ENCODE measurements around the gene LRRC3.
"Not testable (repeated sequence)": the region's sequence is repeated elsewhere in the genome, so short reads cannot be mapped to it uniquely, and the experiment has no call there.

Gene LRRC3

DNA sequence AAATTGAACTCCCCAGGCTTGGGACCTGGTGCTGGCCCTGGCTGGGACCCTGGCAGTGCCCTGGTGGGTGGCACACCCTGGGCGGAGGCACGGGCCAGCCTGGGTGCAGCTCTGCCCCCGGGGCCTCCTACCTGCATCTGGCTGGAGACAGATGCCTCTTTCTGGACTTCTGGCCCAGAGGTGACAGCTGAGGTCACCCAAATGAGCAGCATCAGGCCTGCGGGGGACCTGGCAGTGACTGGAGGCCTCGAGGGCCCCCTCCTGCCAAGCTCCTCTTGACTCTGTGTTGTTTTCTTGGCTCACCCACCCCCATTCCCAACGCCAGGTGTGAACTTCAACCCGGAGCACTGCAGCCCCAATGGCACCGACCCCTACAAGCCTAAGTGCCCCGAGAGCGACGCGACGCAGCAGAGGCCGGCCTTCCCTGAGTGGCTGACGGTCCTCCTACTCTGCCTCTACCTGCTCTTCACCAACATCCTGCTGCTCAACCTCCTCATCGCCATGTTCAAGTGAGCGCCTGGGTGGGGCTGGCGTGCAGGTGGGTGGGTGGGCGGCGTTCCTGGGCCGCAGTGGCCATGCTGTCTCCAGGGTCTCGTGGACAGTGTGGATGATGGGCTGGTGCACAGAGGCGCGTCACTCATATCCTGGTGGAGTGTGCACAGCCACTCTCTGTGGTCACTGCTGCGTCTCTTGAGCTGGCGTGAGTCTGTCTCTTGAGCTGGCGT is 41.6 kb upstream of the LRRC3 start:
- Mint-ChIP-seq H3K27me3 (ENCODE audit: low read depth, poor library complexity) (peaks cover 13% of the 10 kb centered on the region), H3K4me3 (no peak overlapping the region), H3K27ac (peak overlapping the region; percentile 32), H3K4me1 (no peaks in the 10 kb centered on the region), H3K9me3 (peaks cover 6% of the 10 kb centered on the region), H3K36me3 (ENCODE audit: low read depth) (no peaks in the 10 kb centered on the region)
- no peak for TF ChIP-seq CTCF (IDR thresholded peaks at IDR 0.05)
- DNase-seq, result no peak

GRCh38 chr21:44414291-44415072 is 40.8 kb upstream of the LRRC3 start:
- no peak for TF ChIP-seq CTCF (IDR thresholded peaks at IDR 0.05)

GRCh38 chr21:44415073-44416025 is 40.0 kb upstream of the LRRC3 start:
- Mint-ChIP-seq H3K4me3 (no peak overlapping the region), H3K27ac (no peak overlapping the region), H3K4me1 (no peaks in the 10 kb centered on the region), H3K9me3 (peaks cover 16% of the 10 kb centered on the region), H3K27me3 (ENCODE audit: low read depth, poor library complexity) (peaks cover 13% of the 10 kb centered on the region), H3K36me3 (ENCODE audit: low read depth) (no peaks in the 10 kb centered on the region)
- no peak for TF ChIP-seq CTCF (IDR thresholded peaks at IDR 0.05)
- no peak for DNase-seq

More at GRCh38 chr21:44414291-44415072, 40.8 kb upstream of the LRRC3 start:
- Mint-ChIP-seq H3K36me3 (ENCODE audit: low read depth) (no peaks in the 10 kb centered on the region), H3K4me1 (no peaks in the 10 kb centered on the region), H3K4me3 (no peak overlapping the region), H3K27me3 (ENCODE audit: low read depth, poor library complexity) (peaks cover 13% of the 10 kb centered on the region), H3K27ac (peak overlapping the region; percentile 32), H3K9me3 (peaks cover 8% of the 10 kb centered on the region)
- DNase-seq, result no peak

- no peaks in the 10 kb centered on the region for H3K36me3 Mint-ChIP-seq (ENCODE audit: low read depth)
- no peak for TF ChIP-seq CTCF (IDR thresholded peaks at IDR 0.05)
- peaks cover 16% of the 10 kb centered on the region for H3K9me3 Mint-ChIP-seq
- H3K4me1 Mint-ChIP-seq, result no peaks in the 10 kb centered on the region
- H3K27ac Mint-ChIP-seq, result no peak overlapping the region
- no peak for DNase-seq
- no peak overlapping the region for H3K4me3 Mint-ChIP-seq
- H3K27me3 Mint-ChIP-seq (ENCODE audit: low read depth, poor library complexity), result peaks cover 13% of the 10 kb centered on the region
These were observed 39.1 kb upstream of the LRRC3 start for GRCh38 chr21:44416193-44416592.

DNA sequence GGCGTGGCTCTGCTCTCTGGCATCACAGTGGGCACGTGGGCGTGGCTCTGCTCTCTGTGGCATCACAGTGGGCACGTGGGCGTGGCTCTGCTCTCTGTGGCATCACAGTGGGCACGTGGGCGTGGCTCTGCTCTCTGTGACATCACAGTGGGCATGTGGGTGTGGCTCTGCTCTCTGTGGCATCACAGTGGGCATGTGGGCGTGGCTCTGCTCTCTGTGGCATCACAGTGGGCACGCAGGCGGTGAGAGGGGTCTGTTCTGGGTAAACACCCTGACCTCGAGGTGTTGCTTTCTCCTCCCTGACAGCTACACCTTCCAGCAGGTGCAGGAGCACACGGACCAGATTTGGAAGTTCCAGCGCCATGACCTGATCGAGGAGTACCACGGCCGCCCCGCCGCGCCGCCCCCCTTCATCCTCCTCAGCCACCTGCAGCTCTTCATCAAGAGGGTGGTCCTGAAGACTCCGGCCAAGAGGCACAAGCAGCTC is 37.6 kb upstream of the LRRC3 start:
- not testable (repeated sequence) for DNase-seq; H3K36me3 Mint-ChIP-seq (ENCODE audit: low read depth); H3K4me3 Mint-ChIP-seq; H3K27ac Mint-ChIP-seq; H3K27me3 Mint-ChIP-seq (ENCODE audit: low read depth, poor library complexity)
- peaks cover 16% of the 10 kb centered on the region for H3K9me3 Mint-ChIP-seq
- peaks cover 10% of the 10 kb centered on the region for H3K4me1 Mint-ChIP-seq
